Measurements from ENCODE around the gene TRDMT1.

TRDMT1 gene

GRCh38 chr10:17214526-17214925 is 13.1 kb upstream of the TRDMT1 start:
- Histone ChIP-seq H3K36me3 (ENCODE audit: control insufficient read depth in 5 of 5, insufficient read depth in 5 of 5, low read length in 5 of 5) (no peaks in the 10 kb centered on the region), H3K4me1 (ENCODE audit: control insufficient read depth in 5 of 5, insufficient read depth in 5 of 5, low read length in 5 of 5) (peaks cover 2 to 40% (median 33%) of the 10 kb centered on the region in 5 donors), H3K27ac (ENCODE audit: low read depth, low read length) (peak overlapping the region; percentile 98), H3K27me3 (ENCODE audit: control insufficient read depth in 5 of 5, insufficient read depth in 4 of 5, low read length in 5 of 5) (no peaks in the 10 kb centered on the region), H3K4me3 (ENCODE audit: low read depth in 1 of 5, low read length in 5 of 5) (no peak overlapping the region), H3K9me3 (ENCODE audit: control insufficient read depth in 5 of 5, low read length in 5 of 5) (no peaks in the 10 kb centered on the region), H3K9ac (ENCODE audit: low read length in 5 of 5) (no peak overlapping the region)

GRCh38 chr10:17213646-17214349 is 12.3 kb upstream of the TRDMT1 start:
- no peaks in the 10 kb centered on the region for H3K36me3 ChIP-seq (ENCODE audit: control insufficient read depth in 5 of 5, insufficient read depth in 5 of 5, low read length in 5 of 5)
- H3K9me3 ChIP-seq (ENCODE audit: control insufficient read depth in 5 of 5, low read length in 5 of 5) = no peaks in the 10 kb centered on the region
- no peak overlapping the region for H3K9ac ChIP-seq (ENCODE audit: low read length in 5 of 5)
- H3K27ac ChIP-seq (ENCODE audit: low read depth, low read length) = no peak overlapping the region
- H3K4me1 ChIP-seq (ENCODE audit: control insufficient read depth in 5 of 5, insufficient read depth in 5 of 5, low read length in 5 of 5) = peaks cover 2 to 40% (median 33%) of the 10 kb centered on the region in 5 donors
- no peaks in the 10 kb centered on the region for H3K27me3 ChIP-seq (ENCODE audit: control insufficient read depth in 5 of 5, insufficient read depth in 4 of 5, low read length in 5 of 5)
- H3K4me3 ChIP-seq (ENCODE audit: low read depth in 1 of 5, low read length in 5 of 5) = no peak overlapping the region

DNA sequence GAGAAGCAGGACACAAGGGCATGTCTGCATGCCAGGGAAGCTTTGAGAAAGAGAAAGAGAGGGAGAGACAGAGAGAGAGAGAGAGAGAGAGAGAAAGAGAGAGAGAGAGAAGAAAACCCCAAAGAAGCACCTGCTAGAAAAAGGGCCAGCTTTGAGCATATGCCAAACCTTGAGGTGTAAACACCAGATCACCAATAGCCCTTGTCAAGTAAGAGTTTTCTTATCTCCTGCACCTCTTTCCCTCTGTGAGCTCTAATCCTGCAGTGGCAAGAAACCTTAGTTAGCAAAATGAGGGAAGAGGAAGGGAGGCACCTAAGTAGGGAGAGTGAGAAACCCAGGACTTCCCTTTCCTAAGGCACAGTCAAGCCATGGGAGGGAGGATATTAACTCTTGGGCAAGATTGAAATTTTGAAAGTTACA is 11.3 kb upstream of the TRDMT1 start:
- Histone ChIP-seq H3K9ac (ENCODE audit: low read length in 5 of 5) (no peak overlapping the region), H3K36me3 (ENCODE audit: control insufficient read depth in 5 of 5, insufficient read depth in 5 of 5, low read length in 5 of 5) (no peaks in the 10 kb centered on the region), H3K4me1 (ENCODE audit: control insufficient read depth in 5 of 5, insufficient read depth in 5 of 5, low read length in 5 of 5) (peaks cover 2 to 40% (median 33%) of the 10 kb centered on the region in 5 donors), H3K9me3 (ENCODE audit: control insufficient read depth in 5 of 5, low read length in 5 of 5) (no peaks in the 10 kb centered on the region), H3K27ac (ENCODE audit: low read depth, low read length) (no peak overlapping the region), H3K4me3 (ENCODE audit: low read depth in 1 of 5, low read length in 5 of 5) (no peak overlapping the region), H3K27me3 (ENCODE audit: control insufficient read depth in 5 of 5, insufficient read depth in 4 of 5, low read length in 5 of 5) (no peaks in the 10 kb centered on the region)

DNA sequence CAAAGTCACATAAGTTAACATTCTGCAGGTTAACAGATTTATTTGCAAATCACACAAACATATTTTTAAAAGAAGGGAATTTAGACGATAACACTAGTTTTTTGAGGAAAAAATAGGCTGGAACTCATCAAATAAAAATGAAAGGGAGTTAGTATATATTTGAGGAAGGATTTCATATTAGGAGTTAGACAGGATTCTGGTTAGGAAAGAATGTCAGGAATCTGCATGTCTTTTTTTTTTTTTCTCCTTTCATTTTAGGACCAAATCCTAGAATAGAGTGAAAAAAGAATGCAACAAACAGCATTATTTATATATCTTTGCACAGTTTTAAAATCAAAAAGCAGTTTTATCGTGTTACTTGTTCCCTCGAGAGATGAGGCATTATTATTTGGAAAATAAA is 8.9 kb upstream of the TRDMT1 start:
- Histone ChIP-seq H3K4me1 (ENCODE audit: control insufficient read depth in 5 of 5, insufficient read depth in 5 of 5, low read length in 5 of 5) (peaks cover 0 to 20% (median 12%) of the 10 kb centered on the region in 5 donors), H3K9me3 (ENCODE audit: control insufficient read depth in 5 of 5, low read length in 5 of 5) (no peaks in the 10 kb centered on the region), H3K27ac (ENCODE audit: low read depth, low read length) (peak overlapping the region; percentile 25), H3K27me3 (ENCODE audit: control insufficient read depth in 5 of 5, insufficient read depth in 4 of 5, low read length in 5 of 5) (no peaks in the 10 kb centered on the region), H3K4me3 (ENCODE audit: low read depth in 1 of 5, low read length in 5 of 5) (no peak overlapping the region), H3K9ac (ENCODE audit: low read length in 5 of 5) (no peak overlapping the region), H3K36me3 (ENCODE audit: control insufficient read depth in 5 of 5, insufficient read depth in 5 of 5, low read length in 5 of 5) (no peaks in the 10 kb centered on the region)

DNA sequence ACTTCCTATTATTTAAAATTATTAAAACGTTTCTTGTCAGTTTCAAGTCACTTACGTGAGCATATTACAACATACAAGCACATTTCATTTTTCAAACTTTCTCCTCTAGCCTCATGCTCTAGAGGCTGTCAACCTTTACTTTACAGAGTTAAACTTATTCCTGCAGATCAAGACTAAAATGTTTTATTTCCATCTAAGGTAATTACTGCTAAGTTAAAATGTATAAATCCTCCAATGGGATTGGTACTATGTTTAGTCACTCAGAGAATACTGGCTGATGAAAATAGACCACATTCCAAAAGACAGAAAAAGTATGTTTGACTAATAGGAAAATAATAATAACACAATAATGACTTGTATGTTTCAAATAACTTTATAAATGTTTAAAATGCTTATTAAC is 8.4 kb upstream of the TRDMT1 start:
- Histone ChIP-seq H3K9me3 (ENCODE audit: control insufficient read depth in 5 of 5, low read length in 5 of 5) (no peaks in the 10 kb centered on the region), H3K9ac (ENCODE audit: low read length in 5 of 5) (no peak overlapping the region), H3K36me3 (ENCODE audit: control insufficient read depth in 5 of 5, insufficient read depth in 5 of 5, low read length in 5 of 5) (no peaks in the 10 kb centered on the region), H3K27ac (ENCODE audit: low read depth, low read length) (no peak overlapping the region), H3K27me3 (ENCODE audit: control insufficient read depth in 5 of 5, insufficient read depth in 4 of 5, low read length in 5 of 5) (no peaks in the 10 kb centered on the region), H3K4me3 (ENCODE audit: low read depth in 1 of 5, low read length in 5 of 5) (no peak overlapping the region), H3K4me1 (ENCODE audit: control insufficient read depth in 5 of 5, insufficient read depth in 5 of 5, low read length in 5 of 5) (peaks cover 0 to 15% (median 7%) of the 10 kb centered on the region in 5 donors)

DNA sequence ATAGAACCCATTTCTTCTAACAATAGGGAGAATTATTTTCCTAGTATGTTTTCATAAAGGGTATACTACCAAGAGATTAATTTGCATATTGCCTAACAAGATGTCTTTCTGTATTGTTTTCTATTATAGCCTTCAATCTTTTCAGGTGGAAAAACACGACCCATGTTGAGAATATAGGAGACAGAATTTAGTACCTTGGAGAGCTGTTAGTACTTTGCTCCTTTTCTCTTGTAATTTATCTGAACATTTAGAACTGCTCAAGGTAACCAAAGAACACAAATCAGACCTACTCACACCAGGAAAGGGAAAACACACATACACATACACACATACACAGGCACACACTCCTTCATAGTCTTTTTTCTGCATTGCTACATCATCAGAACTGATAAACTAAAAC is 7.8 kb upstream of the TRDMT1 start:
- Histone ChIP-seq H3K9ac (ENCODE audit: low read length in 5 of 5) (no peak overlapping the region), H3K27ac (ENCODE audit: low read depth, low read length) (no peak overlapping the region), H3K4me1 (ENCODE audit: control insufficient read depth in 5 of 5, insufficient read depth in 5 of 5, low read length in 5 of 5) (peaks cover 0 to 15% (median 4%) of the 10 kb centered on the region in 5 donors), H3K36me3 (ENCODE audit: control insufficient read depth in 5 of 5, insufficient read depth in 5 of 5, low read length in 5 of 5) (no peaks in the 10 kb centered on the region), H3K4me3 (ENCODE audit: low read depth in 1 of 5, low read length in 5 of 5) (no peak overlapping the region), H3K9me3 (ENCODE audit: control insufficient read depth in 5 of 5, low read length in 5 of 5) (no peaks in the 10 kb centered on the region), H3K27me3 (ENCODE audit: control insufficient read depth in 5 of 5, insufficient read depth in 4 of 5, low read length in 5 of 5) (no peaks in the 10 kb centered on the region)

GRCh38 chr10:17208476-17208875 is 7.0 kb upstream of the TRDMT1 start:
- Histone ChIP-seq H3K27me3 (ENCODE audit: control insufficient read depth in 5 of 5, insufficient read depth in 4 of 5, low read length in 5 of 5) (no peaks in the 10 kb centered on the region), H3K27ac (ENCODE audit: low read depth, low read length) (no peak overlapping the region), H3K36me3 (ENCODE audit: control insufficient read depth in 5 of 5, insufficient read depth in 5 of 5, low read length in 5 of 5) (no peaks in the 10 kb centered on the region), H3K4me1 (ENCODE audit: control insufficient read depth in 5 of 5, insufficient read depth in 5 of 5, low read length in 5 of 5) (peaks cover 0 to 11% (median 4%) of the 10 kb centered on the region in 5 donors), H3K9me3 (ENCODE audit: control insufficient read depth in 5 of 5, low read length in 5 of 5) (no peaks in the 10 kb centered on the region), H3K9ac (ENCODE audit: low read length in 5 of 5) (no peak overlapping the region), H3K4me3 (ENCODE audit: low read depth in 1 of 5, low read length in 5 of 5) (no peak overlapping the region)

- Histone ChIP-seq H3K27ac (ENCODE audit: low read depth, low read length) (no peak overlapping the region), H3K9me3 (ENCODE audit: control insufficient read depth in 5 of 5, low read length in 5 of 5) (no peaks in the 10 kb centered on the region), H3K4me3 (ENCODE audit: low read depth in 1 of 5, low read length in 5 of 5) (no peak overlapping the region), H3K27me3 (ENCODE audit: control insufficient read depth in 5 of 5, insufficient read depth in 4 of 5, low read length in 5 of 5) (no peaks in the 10 kb centered on the region), H3K4me1 (ENCODE audit: control insufficient read depth in 5 of 5, insufficient read depth in 5 of 5, low read length in 5 of 5) (peaks cover 0 to 16% (median 9%) of the 10 kb centered on the region in 5 donors), H3K36me3 (ENCODE audit: control insufficient read depth in 5 of 5, insufficient read depth in 5 of 5, low read length in 5 of 5) (no peaks in the 10 kb centered on the region), H3K9ac (ENCODE audit: low read length in 5 of 5) (no peak overlapping the region)
Measured at GRCh38 chr10:17206210-17206709, 4.8 kb upstream of the TRDMT1 start.

DNA sequence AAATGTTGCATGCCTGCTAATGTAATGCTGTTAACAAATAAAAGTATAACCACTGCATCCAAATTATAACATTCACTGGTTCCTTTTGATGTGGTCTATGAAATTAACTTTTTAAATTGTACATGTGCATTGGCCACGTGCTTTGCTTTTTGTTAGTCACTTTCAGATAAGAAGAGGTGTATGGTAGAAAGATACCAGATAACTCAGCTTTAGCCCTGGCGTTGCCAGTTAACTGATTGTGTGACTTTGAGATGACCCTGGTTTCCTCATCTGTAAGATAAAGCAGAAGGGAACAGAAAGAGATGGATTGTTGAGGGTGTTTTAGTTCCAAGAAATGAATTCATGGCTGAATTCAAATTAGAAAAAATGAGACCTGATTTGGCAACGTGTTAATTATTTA is 1.9 kb upstream of the TRDMT1 start:
- Histone ChIP-seq H3K27me3 (ENCODE audit: control insufficient read depth in 5 of 5, insufficient read depth in 4 of 5, low read length in 5 of 5) (no peaks in the 10 kb centered on the region), H3K9ac (ENCODE audit: low read length in 5 of 5) (no peak overlapping the region), H3K27ac (ENCODE audit: low read depth, low read length) (no peak overlapping the region), H3K9me3 (ENCODE audit: control insufficient read depth in 5 of 5, low read length in 5 of 5) (no peaks in the 10 kb centered on the region), H3K4me3 (ENCODE audit: low read depth in 1 of 5, low read length in 5 of 5) (no peak overlapping the region), H3K36me3 (ENCODE audit: control insufficient read depth in 5 of 5, insufficient read depth in 5 of 5, low read length in 5 of 5) (no peaks in the 10 kb centered on the region), H3K4me1 (ENCODE audit: control insufficient read depth in 5 of 5, insufficient read depth in 5 of 5, low read length in 5 of 5) (peaks cover 0 to 27% (median 25%) of the 10 kb centered on the region in 5 donors)

DNA sequence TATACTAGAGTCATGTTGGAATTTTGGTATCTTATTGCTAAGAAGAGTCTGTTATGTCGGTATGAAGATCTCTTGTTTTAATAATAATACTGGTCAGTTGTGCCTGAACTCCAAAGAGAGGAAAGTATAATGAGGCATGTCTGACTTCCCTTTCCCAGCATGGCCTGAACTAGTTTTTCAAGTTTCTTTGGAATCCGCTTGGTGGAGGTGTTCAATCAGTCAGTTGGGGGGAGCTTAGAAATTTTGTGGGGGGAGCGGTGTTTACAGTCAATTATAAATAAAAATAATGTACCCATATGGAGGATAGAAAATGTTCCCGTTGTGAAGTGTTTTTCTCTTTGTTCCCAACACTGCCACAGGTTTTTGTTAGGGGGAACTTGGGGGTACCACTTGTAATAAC is 1.5 kb upstream of the TRDMT1 start:
- Histone ChIP-seq H3K36me3 (ENCODE audit: control insufficient read depth in 5 of 5, insufficient read depth in 5 of 5, low read length in 5 of 5) (no peaks in the 10 kb centered on the region), H3K4me1 (ENCODE audit: control insufficient read depth in 5 of 5, insufficient read depth in 5 of 5, low read length in 5 of 5) (peaks cover 0 to 27% (median 25%) of the 10 kb centered on the region in 5 donors), H3K9me3 (ENCODE audit: control insufficient read depth in 5 of 5, low read length in 5 of 5) (no peaks in the 10 kb centered on the region), H3K4me3 (ENCODE audit: low read depth in 1 of 5, low read length in 5 of 5) (no peak overlapping the region), H3K27ac (ENCODE audit: low read depth, low read length) (no peak overlapping the region), H3K9ac (ENCODE audit: low read length in 5 of 5) (no peak overlapping the region), H3K27me3 (ENCODE audit: control insufficient read depth in 5 of 5, insufficient read depth in 4 of 5, low read length in 5 of 5) (no peaks in the 10 kb centered on the region)

All from subcutaneous abdominal adipose tissue (tissue), 5 donors.